Neural progenitor cell (in vitro differentiated cells): ENCODE results near the gene GPX7.

Source experiments
- EZH2phosphoT487 ChIP-seq: fragments of 200-600 bp; sonication (generic); IDR thresholded peaks from 2 replicates; pipeline ENCODE4 v1.6.1; 2017; ENCODE audit warnings: antibody characterized with exemption
- TF ChIP-seq, protein P1 (sequence below): fragments of 200-600 bp; sonication (generic); IDR thresholded peaks from 2 replicates; pipeline ENCODE4 v1.5.1; 2017; ENCODE audit warnings: antibody characterized with exemption, mild to moderate bottlenecking

DNA sequence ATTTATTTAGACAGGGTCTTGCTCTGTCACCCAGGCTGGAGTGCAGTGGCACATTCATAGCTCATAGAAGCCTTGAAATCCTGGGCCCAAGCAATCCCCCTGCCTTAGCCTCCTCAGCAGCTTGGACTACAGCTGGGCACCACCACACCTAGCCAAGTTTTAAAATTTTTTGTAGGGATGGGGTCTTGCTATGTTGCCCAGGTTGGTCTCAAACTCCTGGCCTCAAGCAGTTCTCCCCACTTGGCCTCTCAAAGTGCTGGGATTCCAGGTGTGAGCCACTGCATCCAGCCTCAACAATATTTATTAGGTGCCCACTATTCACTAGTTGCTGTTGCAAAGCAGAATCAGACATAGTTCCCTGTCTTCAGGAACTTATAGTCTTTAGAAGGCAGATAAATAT lies 14.1 kb upstream of the GPX7 start:
- TF ChIP-seq, protein P1, sequence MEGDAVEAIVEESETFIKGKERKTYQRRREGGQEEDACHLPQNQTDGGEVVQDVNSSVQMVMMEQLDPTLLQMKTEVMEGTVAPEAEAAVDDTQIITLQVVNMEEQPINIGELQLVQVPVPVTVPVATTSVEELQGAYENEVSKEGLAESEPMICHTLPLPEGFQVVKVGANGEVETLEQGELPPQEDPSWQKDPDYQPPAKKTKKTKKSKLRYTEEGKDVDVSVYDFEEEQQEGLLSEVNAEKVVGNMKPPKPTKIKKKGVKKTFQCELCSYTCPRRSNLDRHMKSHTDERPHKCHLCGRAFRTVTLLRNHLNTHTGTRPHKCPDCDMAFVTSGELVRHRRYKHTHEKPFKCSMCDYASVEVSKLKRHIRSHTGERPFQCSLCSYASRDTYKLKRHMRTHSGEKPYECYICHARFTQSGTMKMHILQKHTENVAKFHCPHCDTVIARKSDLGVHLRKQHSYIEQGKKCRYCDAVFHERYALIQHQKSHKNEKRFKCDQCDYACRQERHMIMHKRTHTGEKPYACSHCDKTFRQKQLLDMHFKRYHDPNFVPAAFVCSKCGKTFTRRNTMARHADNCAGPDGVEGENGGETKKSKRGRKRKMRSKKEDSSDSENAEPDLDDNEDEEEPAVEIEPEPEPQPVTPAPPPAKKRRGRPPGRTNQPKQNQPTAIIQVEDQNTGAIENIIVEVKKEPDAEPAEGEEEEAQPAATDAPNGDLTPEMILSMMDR, result no peak
- TF ChIP-seq EZH2phosphoT487, result no peak
